Dendritic cell treated with granulocyte-macrophage colony-stimulating factor and Interleukin-4, amounts not matched to agents 40 ng/mL and 50 ng/mL, for 4 days (primary cell): Measurements from ENCODE around the gene SLC17A2.

Experiments used
- H3K27ac Mint-ChIP-seq: one replicate; pipeline ENCODE4 v1.8.0; 2022; ENCODE audit warnings: mild to moderate bottlenecking, mixed read lengths
- H3K27me3 Mint-ChIP-seq: one replicate; pipeline ENCODE4 v1.8.0; 2022; ENCODE audit warnings: mild to moderate bottlenecking, mixed read lengths
- H3K36me3 Mint-ChIP-seq: one replicate; pipeline ENCODE4 v1.8.0; 2022; ENCODE audit warnings: low read depth, mixed read lengths
- H3K4me1 Mint-ChIP-seq: one replicate; pipeline ENCODE4 v1.8.0; 2022; ENCODE audit warnings: low read depth, mixed read lengths
- H3K4me3 Mint-ChIP-seq: one replicate; pipeline ENCODE4 v1.8.0; 2022; ENCODE audit warnings: mild to moderate bottlenecking, moderate library complexity, mixed read lengths
- H3K9me3 Mint-ChIP-seq: one replicate; pipeline ENCODE4 v1.8.0; 2022; ENCODE audit warnings: mixed read lengths
- intact Hi-C: fragments of 100-400 bp; cut with micrococcal nuclease; formaldehyde crosslinking; loops from one replicate; pipeline ENCODE4 v1.15.0; 2022

SLC17A2 gene

DNA sequence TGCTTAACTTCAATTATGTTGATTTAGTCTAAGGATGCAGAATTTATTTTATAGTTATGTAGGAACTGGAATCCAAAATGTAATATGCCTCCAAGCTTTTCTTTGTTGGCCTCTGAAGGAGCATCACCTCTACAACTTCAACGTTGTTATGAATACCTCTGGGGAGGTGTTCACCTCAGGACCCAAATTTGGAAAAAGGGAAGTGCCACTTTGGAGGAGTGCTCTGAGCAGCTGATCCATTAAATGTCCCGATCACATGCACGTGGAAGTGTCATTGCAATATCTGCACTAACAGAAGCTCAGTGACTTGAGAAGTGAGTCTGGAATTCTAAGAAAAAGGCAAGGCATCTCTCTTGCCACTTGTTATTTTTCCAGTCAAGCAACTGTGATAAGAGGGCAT lies 34.2 kb downstream of the SLC17A2 start:
- intact Hi-C loops, result no loop called here
- Mint-ChIP-seq H3K36me3 (no peaks in the 10 kb centered on the region), H3K27me3 (no peaks in the 10 kb centered on the region), H3K4me1 (no peaks in the 10 kb centered on the region), H3K9me3 (no peaks in the 10 kb centered on the region), H3K4me3 (no peak overlapping the region), H3K27ac (no peak overlapping the region)

DNA sequence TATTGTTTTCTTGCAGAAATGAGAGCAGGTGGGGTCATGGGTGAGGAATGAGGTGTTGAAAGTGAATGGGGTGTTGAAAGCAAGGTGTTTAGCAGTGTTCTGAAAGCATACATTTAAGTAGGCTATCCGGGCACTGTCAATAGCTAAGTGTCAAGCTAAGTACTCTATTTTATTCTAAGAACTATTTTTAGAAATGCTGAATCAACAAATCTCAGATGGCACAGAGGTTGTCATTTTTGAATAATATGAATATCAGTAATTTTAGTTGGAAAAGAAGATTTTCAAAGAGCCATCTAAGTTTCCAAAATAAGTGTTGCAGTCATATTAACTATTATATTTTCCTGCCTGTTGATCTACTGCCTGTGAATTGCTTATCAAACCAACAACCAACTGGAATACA lies 34.7 kb downstream of the SLC17A2 start:
- no peaks in the 10 kb centered on the region for H3K27me3 Mint-ChIP-seq
- H3K4me1 Mint-ChIP-seq, result no peaks in the 10 kb centered on the region
- H3K36me3 Mint-ChIP-seq, result no peaks in the 10 kb centered on the region
- H3K9me3 Mint-ChIP-seq, result no peaks in the 10 kb centered on the region
- no peak overlapping the region for H3K4me3 Mint-ChIP-seq
- intact Hi-C loops, result no loop called here
- no peak overlapping the region for H3K27ac Mint-ChIP-seq

DNA sequence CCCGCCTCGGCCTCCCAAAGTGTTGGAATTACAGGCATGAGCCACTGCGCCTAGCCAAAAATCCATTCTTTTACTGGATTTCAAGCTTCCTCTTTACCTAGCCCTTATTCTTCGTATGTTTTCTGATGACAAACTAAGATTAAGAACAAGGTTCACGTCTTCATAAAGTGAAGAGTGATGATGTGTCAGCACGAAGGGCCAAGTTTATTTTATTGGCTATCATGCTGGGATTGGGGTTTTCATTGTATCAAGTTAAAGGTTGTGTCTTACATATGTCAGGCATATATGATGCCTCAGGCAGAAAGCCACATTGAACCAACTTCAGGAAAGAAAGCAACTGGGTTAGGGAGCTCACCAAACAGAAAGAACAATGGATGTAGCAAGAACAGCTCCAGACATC lies 36.7 kb downstream of the SLC17A2 start:
- Mint-ChIP-seq H3K4me1 (peaks cover 5% of the 10 kb centered on the region), H3K4me3 (no peak overlapping the region), H3K27me3 (no peaks in the 10 kb centered on the region), H3K36me3 (no peaks in the 10 kb centered on the region), H3K9me3 (no peaks in the 10 kb centered on the region), H3K27ac (no peak overlapping the region)
- intact Hi-C loops, result no loop called here

GRCh38 chr6:25892877-25893276 lies 37.6 kb downstream of the SLC17A2 start:
- Mint-ChIP-seq H3K27me3 (no peaks in the 10 kb centered on the region), H3K36me3 (no peaks in the 10 kb centered on the region), H3K27ac (no peak overlapping the region), H3K4me1 (peaks cover 5% of the 10 kb centered on the region), H3K9me3 (no peaks in the 10 kb centered on the region), H3K4me3 (no peak overlapping the region)
- intact Hi-C loops, result no loop called here

GRCh38 chr6:25889877-25890853 lies 40.3 kb downstream of the SLC17A2 start:
- Mint-ChIP-seq H3K27ac (no peak overlapping the region), H3K36me3 (no peaks in the 10 kb centered on the region), H3K27me3 (no peaks in the 10 kb centered on the region), H3K4me3 (no peak overlapping the region), H3K9me3 (no peaks in the 10 kb centered on the region), H3K4me1 (peaks cover 5% of the 10 kb centered on the region)
- intact Hi-C loops, result no loop called here

DNA sequence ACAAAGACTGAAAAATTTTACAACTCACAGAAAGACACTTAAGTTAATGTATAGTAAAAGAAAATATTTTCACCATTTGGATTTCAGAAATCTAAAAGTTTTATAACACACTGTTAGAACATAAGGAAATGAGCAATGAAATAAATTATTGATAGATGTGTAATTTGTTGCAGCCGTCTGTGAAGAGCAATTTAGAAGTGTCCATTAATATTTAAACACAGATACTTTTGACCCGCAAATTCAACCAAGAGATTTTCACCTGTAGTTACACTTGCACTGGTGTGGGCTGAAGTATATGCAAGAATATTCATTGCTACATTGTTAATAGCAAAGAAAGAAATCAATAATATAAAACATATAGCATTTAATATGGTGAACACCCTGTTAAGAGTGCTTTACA lies 41.9 kb downstream of the SLC17A2 start:
- Mint-ChIP-seq H3K36me3 (no peaks in the 10 kb centered on the region), H3K27me3 (no peaks in the 10 kb centered on the region), H3K9me3 (no peaks in the 10 kb centered on the region), H3K4me3 (no peak overlapping the region), H3K27ac (no peak overlapping the region), H3K4me1 (peaks cover 5% of the 10 kb centered on the region)
- intact Hi-C loops, result no loop called here

GRCh38 chr6:25886066-25886465 lies 44.4 kb downstream of the SLC17A2 start:
- Mint-ChIP-seq H3K4me1 (peaks cover 21% of the 10 kb centered on the region), H3K9me3 (no peaks in the 10 kb centered on the region), H3K4me3 (no peak overlapping the region), H3K27me3 (peaks cover 7% of the 10 kb centered on the region), H3K36me3 (no peaks in the 10 kb centered on the region), H3K27ac (no peak overlapping the region)
- intact Hi-C loops, result no loop called here

- Mint-ChIP-seq H3K36me3 (no peaks in the 10 kb centered on the region), H3K4me1 (peaks cover 16% of the 10 kb centered on the region), H3K4me3 (no peak overlapping the region), H3K9me3 (no peaks in the 10 kb centered on the region), H3K27ac (no peak overlapping the region), H3K27me3 (peaks cover 7% of the 10 kb centered on the region)
- intact Hi-C loops, result no loop called here
These were observed 46.5 kb downstream of the SLC17A2 start for GRCh38 chr6:25883991-25884390.

- intact Hi-C loops, result no loop called here
- no peak overlapping the region for H3K27ac Mint-ChIP-seq
These were observed 47.0 kb downstream of the SLC17A2 start for GRCh38 chr6:25883536-25883935.

GRCh38 chr6:25882051-25882496 lies 48.4 kb downstream of the SLC17A2 start:
- peaks cover 7% of the 10 kb centered on the region for H3K27me3 Mint-ChIP-seq
- H3K36me3 Mint-ChIP-seq, result no peaks in the 10 kb centered on the region
- H3K27ac Mint-ChIP-seq, result peak overlapping the region; percentile 31
- intact Hi-C loops, result no loop called here
- peaks cover 16% of the 10 kb centered on the region for H3K4me1 Mint-ChIP-seq
- no peaks in the 10 kb centered on the region for H3K9me3 Mint-ChIP-seq
- H3K4me3 Mint-ChIP-seq, result peak overlapping the region; percentile 61

More at GRCh38 chr6:25883536-25883935, 47.0 kb downstream of the SLC17A2 start:
- Mint-ChIP-seq H3K4me1 (peaks cover 16% of the 10 kb centered on the region), H3K4me3 (no peak overlapping the region), H3K36me3 (no peaks in the 10 kb centered on the region), H3K9me3 (no peaks in the 10 kb centered on the region), H3K27me3 (peaks cover 7% of the 10 kb centered on the region)

GRCh38 chr6:25880601-25881000 lies 49.9 kb downstream of the SLC17A2 start:
- H3K9me3 Mint-ChIP-seq, result no peaks in the 10 kb centered on the region
- intact Hi-C loops, result no loop called here
- H3K27ac Mint-ChIP-seq, result no peak overlapping the region
- no peaks in the 10 kb centered on the region for H3K36me3 Mint-ChIP-seq
- peaks cover 16% of the 10 kb centered on the region for H3K4me1 Mint-ChIP-seq
- no peak overlapping the region for H3K4me3 Mint-ChIP-seq
- H3K27me3 Mint-ChIP-seq, result peaks cover 7% of the 10 kb centered on the region

GRCh38 chr6:25878721-25879322 lies 51.7 kb downstream of the SLC17A2 start:
- Mint-ChIP-seq H3K27me3 (peaks cover 7% of the 10 kb centered on the region), H3K27ac (no peak overlapping the region), H3K4me1 (peaks cover 16% of the 10 kb centered on the region), H3K36me3 (no peaks in the 10 kb centered on the region), H3K4me3 (no peak overlapping the region), H3K9me3 (no peaks in the 10 kb centered on the region)
- intact Hi-C loops, result no loop called here

- Mint-ChIP-seq H3K4me3 (no peak overlapping the region), H3K4me1 (no peaks in the 10 kb centered on the region), H3K27ac (no peak overlapping the region), H3K27me3 (no peaks in the 10 kb centered on the region), H3K9me3 (no peaks in the 10 kb centered on the region), H3K36me3 (no peaks in the 10 kb centered on the region)
- intact Hi-C loops, result no loop called here
These were observed 54.4 kb downstream of the SLC17A2 start for GRCh38 chr6:25875926-25876602.

DNA sequence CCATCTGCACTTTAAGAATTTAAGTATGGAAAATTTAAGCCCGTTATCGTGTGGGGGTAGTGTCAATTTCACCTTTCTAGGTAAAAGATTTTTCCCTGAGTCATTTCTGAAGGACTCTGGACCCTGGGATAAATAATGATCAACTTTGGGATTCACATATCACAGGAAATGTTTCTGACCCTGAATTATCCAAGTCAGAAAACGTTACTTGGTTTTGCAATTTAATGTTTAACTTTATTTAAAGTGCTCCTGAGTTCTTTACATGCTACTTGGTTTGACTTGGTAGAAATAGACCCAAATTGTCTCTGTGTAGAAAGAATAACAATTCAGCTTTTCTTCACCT lies 55.0 kb downstream of the SLC17A2 start:
- Mint-ChIP-seq H3K9me3 (no peaks in the 10 kb centered on the region), H3K27ac (no peak overlapping the region), H3K27me3 (no peaks in the 10 kb centered on the region), H3K4me3 (no peak overlapping the region), H3K4me1 (no peaks in the 10 kb centered on the region), H3K36me3 (no peaks in the 10 kb centered on the region)
- intact Hi-C loops, result no loop called here
